ENCODE data around the gene NBAS. TPM values are rescaled to one million over a fixed set of nuclear protein-coding genes. Genes with fewer than 3 reads are reported as not detected.

Gene NBAS
- total RNA-seq, 2 experiments from 2014 or later: 24.3 to 25.5 TPM

GRCh38 chr2:15608392-15608761 lies 47.2 kb upstream of the NBAS start:
- H3K9me3 ChIP-seq (ENCODE audit: control insufficient read depth in 1 of 2, insufficient read depth in 1 of 2, low read length in 2 of 2): no peaks in the 10 kb centered on the region
- ATAC-seq (ENCODE audit: poor library complexity): no peak
- ChIA-PET POLR2A (interaction anchor here (0.6 kb wide), 1 partner anchor 13 kb away, joined by 3 read pairs; no protein-coding TSS in a partner anchor), CTCF (interaction anchor here (0.6 kb wide), 1 partner anchor 10 kb away, joined by 3 read pairs; no protein-coding TSS in a partner anchor)
- no peak overlapping the region for H3K27ac ChIP-seq (ENCODE audit: low read depth in 1 of 2, low read length in 2 of 2)
- no peak overlapping the region for H3K4me3 Mint-ChIP-seq
- no peak for DNase-seq
- H3K36me3 Mint-ChIP-seq (ENCODE audit: low read depth): peaks cover 77% of the 10 kb centered on the region
- no peaks in the 10 kb centered on the region for H3K4me1 ChIP-seq (ENCODE audit: insufficient read depth, low read length)
- TF ChIP-seq, protein P1, sequence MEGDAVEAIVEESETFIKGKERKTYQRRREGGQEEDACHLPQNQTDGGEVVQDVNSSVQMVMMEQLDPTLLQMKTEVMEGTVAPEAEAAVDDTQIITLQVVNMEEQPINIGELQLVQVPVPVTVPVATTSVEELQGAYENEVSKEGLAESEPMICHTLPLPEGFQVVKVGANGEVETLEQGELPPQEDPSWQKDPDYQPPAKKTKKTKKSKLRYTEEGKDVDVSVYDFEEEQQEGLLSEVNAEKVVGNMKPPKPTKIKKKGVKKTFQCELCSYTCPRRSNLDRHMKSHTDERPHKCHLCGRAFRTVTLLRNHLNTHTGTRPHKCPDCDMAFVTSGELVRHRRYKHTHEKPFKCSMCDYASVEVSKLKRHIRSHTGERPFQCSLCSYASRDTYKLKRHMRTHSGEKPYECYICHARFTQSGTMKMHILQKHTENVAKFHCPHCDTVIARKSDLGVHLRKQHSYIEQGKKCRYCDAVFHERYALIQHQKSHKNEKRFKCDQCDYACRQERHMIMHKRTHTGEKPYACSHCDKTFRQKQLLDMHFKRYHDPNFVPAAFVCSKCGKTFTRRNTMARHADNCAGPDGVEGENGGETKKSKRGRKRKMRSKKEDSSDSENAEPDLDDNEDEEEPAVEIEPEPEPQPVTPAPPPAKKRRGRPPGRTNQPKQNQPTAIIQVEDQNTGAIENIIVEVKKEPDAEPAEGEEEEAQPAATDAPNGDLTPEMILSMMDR (IDR thresholded peaks at IDR 0.05): no peak
- no peak overlapping the region for H3K4me3 ChIP-seq (ENCODE audit: low read length)
- no peaks in the 10 kb centered on the region for H3K9me3 Mint-ChIP-seq
- peaks cover 76% of the 10 kb centered on the region for H3K36me3 ChIP-seq (ENCODE audit: insufficient read depth, low read length)
- H3K27me3 Mint-ChIP-seq: no peaks in the 10 kb centered on the region
- no peaks in the 10 kb centered on the region for H3K27me3 ChIP-seq (ENCODE audit: control insufficient read depth in 1 of 2, insufficient read depth in 2 of 2, low read length in 2 of 2)
- intact Hi-C loops (cut with DNase I, micrococcal nuclease): no loop called here
- no peaks in the 10 kb centered on the region for H3K4me1 Mint-ChIP-seq (ENCODE audit: low read depth)
- no peak overlapping the region for H3K27ac Mint-ChIP-seq

- no peak for DNase-seq
- no peaks in the 10 kb centered on the region for H3K27me3 Mint-ChIP-seq
- no peak overlapping the region for H3K27ac ChIP-seq (ENCODE audit: low read depth in 1 of 2, low read length in 2 of 2)
- H3K9me3 ChIP-seq (ENCODE audit: control insufficient read depth in 1 of 2, insufficient read depth in 1 of 2, low read length in 2 of 2): no peaks in the 10 kb centered on the region
- TF ChIP-seq, protein P1 (IDR thresholded peaks at IDR 0.05): no peak
- ATAC-seq (ENCODE audit: poor library complexity): no peak
- H3K36me3 ChIP-seq (ENCODE audit: insufficient read depth, low read length): peaks cover 76% of the 10 kb centered on the region
- ChIA-PET CTCF (interaction anchor here (0.6 kb wide), 1 partner anchor 10 kb away, joined by 3 read pairs; no protein-coding TSS in a partner anchor), POLR2A (no interaction called here)
- H3K27ac Mint-ChIP-seq: no peak overlapping the region
- H3K27me3 ChIP-seq (ENCODE audit: control insufficient read depth in 1 of 2, insufficient read depth in 2 of 2, low read length in 2 of 2): no peaks in the 10 kb centered on the region
- H3K36me3 Mint-ChIP-seq (ENCODE audit: low read depth): peaks cover 79% of the 10 kb centered on the region
- no peaks in the 10 kb centered on the region for H3K9me3 Mint-ChIP-seq
- H3K4me1 Mint-ChIP-seq (ENCODE audit: low read depth): no peaks in the 10 kb centered on the region
- intact Hi-C loops (cut with DNase I, micrococcal nuclease): no loop called here
- H3K4me3 Mint-ChIP-seq: no peak overlapping the region
- H3K4me1 ChIP-seq (ENCODE audit: insufficient read depth, low read length): no peaks in the 10 kb centered on the region
- no peak overlapping the region for H3K4me3 ChIP-seq (ENCODE audit: low read length)
Measured at GRCh38 chr2:15607709-15608391, 46.7 kb upstream of the NBAS start.

DNA sequence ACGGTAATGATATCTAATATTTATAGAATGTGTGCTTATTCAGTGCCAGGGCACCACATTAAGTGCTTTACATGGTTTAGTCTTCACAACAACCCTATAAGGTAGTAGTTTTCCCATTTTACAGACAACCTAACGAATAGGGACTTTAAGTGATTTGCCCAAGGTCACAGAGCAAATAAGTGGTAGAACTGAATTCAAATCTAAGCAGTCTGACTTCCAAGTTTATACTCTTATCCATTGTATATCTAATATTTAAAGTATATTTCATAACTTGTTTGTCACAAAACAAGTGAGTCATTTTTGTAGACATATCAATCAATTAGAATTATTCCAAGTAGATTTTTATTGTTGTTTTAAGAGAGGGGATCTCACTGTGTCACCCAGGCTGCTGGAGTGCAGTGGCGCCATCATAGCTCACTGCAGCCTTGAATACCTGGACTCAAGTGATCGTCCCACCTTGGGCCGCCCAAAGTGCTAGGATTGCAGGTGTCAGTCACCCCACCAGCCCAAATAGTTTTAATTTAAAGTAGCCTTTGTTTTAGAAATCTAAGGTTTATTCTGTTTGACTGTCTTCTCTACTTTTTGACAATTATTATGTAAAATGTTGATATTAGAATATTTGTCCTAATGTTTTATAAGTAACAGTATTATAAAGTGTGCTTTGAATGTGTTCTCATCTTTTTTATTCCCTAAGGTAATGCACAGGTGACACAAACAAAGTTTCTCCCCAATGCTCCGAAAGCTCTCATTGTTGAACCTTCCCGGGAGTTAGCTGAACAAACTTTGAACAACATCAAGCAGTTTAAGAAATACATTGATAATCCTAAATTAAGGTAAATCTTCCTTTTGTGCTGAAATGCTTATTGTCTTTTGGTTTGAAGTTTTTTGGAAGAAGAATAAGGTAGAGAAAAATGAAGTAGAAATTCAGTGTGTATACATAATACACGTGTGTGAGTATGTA lies 45.6 kb upstream of the NBAS start:
- H3K36me3 ChIP-seq (ENCODE audit: insufficient read depth, low read length): peaks cover 86% of the 10 kb centered on the region
- no peaks in the 10 kb centered on the region for H3K9me3 Mint-ChIP-seq
- no peak overlapping the region for H3K27ac ChIP-seq (ENCODE audit: low read depth in 1 of 2, low read length in 2 of 2)
- TF ChIP-seq, protein P1 (IDR thresholded peaks at IDR 0.05): no peak
- H3K36me3 Mint-ChIP-seq (ENCODE audit: low read depth): peaks cover 90% of the 10 kb centered on the region
- no peak overlapping the region for H3K4me3 Mint-ChIP-seq
- H3K4me3 ChIP-seq (ENCODE audit: low read length): no peak overlapping the region
- DNase-seq (no peak), ATAC-seq (ENCODE audit: poor library complexity) (no peak)
- intact Hi-C loops (cut with DNase I, micrococcal nuclease): no loop called here
- no peaks in the 10 kb centered on the region for H3K4me1 ChIP-seq (ENCODE audit: insufficient read depth, low read length)
- H3K9me3 ChIP-seq (ENCODE audit: control insufficient read depth in 1 of 2, insufficient read depth in 1 of 2, low read length in 2 of 2): no peaks in the 10 kb centered on the region
- H3K27ac Mint-ChIP-seq: no peak overlapping the region
- H3K4me1 Mint-ChIP-seq (ENCODE audit: low read depth): no peaks in the 10 kb centered on the region
- POLR2A ChIA-PET: no interaction called here
- no peaks in the 10 kb centered on the region for H3K27me3 ChIP-seq (ENCODE audit: control insufficient read depth in 1 of 2, insufficient read depth in 2 of 2, low read length in 2 of 2)
- CTCF ChIA-PET: no interaction called here
- no peaks in the 10 kb centered on the region for H3K27me3 Mint-ChIP-seq

All from CD4-positive, alpha-beta T cell (primary cell).